Thyroid gland (tissue), 4 donors: ENCODE data around the gene RPAP2.

Source experiments
- CTCF ChIP-seq, 6 experiments: fragments of 200-600 bp in 3 of 6; fragments of 450-650 bp in 3 of 6; sonication (generic) in 3 of 6; IDR thresholded peaks; one replicate each; pipeline ENCODE4 v1.5.1; 2016 to 2019; ENCODE audit warnings: antibody characterized with exemption in 6 of 6, mild to moderate bottlenecking in 2 of 6, inconsistent platforms in 1 of 6, moderate library complexity in 1 of 6
- POLR2A ChIP-seq, 2 donors: fragments of 450-650 bp; IDR thresholded peaks; one replicate each; pipeline ENCODE4 v1.6.1; 2017; ENCODE audit warnings: antibody characterized with exemption in 2 of 2, mild to moderate bottlenecking in 2 of 2, moderate library complexity in 1 of 2

- no peak for TF ChIP-seq CTCF (IDR thresholded peaks at IDR 0.05)
- no peak for TF ChIP-seq POLR2A (IDR thresholded peaks at IDR 0.05)
These were observed 110.0 kb downstream of the RPAP2 start for GRCh38 chr1:92408825-92409224.
